NCI-H748 (cell line): ENCODE measurements around the gene EMC8.
A peak's percentile ranks its signal among the peaks of the same experiment; 100 is the strongest.
"Not testable (repeated sequence)": the region's sequence is repeated elsewhere in the genome, so short reads cannot be mapped to it uniquely, and the experiment has no call there.

Source experiments
- DNase-seq: peaks from one replicate; lab custom pipeline; 2025; ENCODE audit not compliant: unreplicated experiment; lab: John Stamatoyannopoulos, UW

EMC8 gene

DNA sequence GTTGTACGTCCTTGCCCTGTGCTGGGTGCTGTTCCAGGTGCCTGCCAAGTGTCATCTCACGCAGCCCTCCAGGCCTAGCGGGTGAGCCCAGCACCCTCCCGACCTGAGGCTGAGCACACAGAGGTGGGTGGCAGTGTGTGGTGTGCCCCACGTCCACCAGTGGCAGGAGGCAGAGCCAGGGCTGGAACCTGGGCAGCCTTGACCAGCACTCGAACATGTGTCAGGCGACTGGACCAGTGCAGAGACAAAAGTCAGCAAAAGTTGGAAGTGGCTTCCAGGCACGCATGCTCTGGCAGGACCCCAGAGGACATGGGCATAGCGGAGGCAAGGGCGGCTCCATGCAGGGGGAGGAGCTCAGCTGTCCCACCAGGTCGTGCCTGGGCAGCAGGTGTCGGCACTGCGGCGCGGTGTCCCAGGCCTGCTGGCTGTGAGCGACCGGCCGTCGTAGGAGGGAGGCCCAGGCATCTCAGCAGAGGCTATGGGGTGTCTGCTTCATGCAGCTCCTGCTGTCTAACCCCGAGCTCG, 35.9 kb upstream of the EMC8 start:
- DNase-seq, result no peak

- DNase-seq, result no peak
Measured at GRCh38 chr16:85834741-85835140, 35.4 kb upstream of the EMC8 start.

DNA sequence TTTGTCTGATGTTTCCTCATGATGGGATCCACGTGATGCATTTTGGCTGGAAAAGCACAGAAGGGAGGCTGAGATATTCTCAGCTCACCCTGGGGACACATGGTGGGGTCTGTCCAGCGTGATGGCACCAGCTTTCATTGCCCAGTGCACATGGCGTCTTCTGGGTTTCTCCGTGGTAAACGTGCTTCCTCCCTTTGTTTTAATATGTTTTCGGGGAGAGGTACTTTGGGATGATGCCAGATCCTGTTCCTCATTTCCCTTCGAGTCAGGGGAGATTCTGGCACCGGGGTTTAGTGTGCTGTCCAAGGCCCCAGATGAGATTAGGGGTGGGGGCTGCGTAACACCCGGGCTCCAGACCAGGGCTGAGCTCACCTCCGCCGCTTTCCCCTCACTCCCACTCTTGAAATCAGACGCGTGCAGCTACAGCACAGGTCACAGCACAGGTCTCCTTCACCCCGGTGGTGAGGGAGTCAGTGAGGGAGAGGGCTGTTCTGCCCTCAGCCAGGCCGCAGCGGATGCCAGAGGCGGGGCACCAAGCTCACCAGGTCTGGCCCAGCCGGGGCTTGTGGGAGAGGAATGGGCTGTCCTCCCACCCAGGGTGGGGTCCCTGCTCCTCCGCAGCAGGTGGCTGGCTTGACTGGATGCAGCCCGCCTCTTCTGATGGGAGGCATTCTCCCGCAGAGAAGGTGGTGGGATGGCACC, 34.0 kb upstream of the EMC8 start:
- no peak for DNase-seq

- no peak for DNase-seq
Measured at GRCh38 chr16:85832570-85833218, 33.4 kb upstream of the EMC8 start.

DNA sequence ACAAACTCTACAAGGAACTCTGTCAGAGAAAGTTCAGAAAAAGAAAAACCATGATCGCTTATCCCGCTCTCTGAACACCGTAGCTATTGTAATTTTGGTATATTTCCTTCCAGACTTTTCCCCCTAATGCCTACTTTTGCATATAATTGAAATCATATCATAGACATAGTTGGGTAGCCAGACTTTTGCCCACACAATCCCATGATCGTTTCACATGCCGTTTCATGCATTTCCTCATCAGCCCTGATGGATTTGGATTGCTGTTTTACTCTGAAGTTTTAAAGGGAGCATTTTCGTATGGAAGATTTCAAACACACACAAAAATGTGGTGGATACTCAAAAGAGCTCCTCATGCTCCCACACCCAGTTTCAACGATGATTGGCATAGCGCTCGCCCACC, 31.5 kb upstream of the EMC8 start:
- no peak for DNase-seq

DNA sequence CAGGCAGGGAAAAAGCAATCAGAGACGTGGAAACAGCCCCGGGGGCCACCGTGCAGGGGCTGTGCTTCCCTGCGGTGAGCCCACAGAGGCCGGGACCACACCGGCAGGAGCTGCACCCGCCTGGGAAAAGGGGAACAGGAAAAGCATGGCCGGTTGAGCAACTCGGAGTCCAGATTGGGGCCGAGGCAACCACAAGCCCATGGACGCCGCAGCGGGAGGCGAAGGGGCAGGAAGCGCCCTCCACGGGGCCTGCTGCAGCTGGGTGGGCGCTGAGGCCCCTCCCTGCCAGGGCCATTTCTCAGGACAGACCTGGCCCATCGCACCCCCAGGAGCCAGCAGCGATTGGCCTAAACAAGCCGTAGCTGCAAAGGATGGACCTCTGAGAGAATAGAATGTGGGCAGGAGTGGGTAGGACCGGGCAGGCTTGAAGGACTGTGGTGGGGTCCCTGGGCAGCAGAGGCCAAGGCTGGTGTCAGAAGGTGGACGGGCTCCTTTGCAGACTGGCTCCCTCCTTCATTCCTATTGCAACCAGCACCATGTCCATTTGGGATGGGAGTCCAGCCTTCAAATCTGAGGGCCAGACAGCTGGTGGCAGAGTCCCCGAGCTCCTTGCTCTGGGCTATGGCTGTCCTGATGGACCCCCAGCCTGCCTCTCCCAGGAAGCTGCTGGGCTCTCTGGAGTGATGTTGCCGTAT, 30.6 kb upstream of the EMC8 start:
- no peak for DNase-seq

- DNase-seq, result no peak
Measured at GRCh38 chr16:85829171-85829719, 29.9 kb upstream of the EMC8 start.

- DNase-seq, result no peak
Measured at GRCh38 chr16:85828166-85828565, 28.8 kb upstream of the EMC8 start.

GRCh38 chr16:85826686-85827247, 27.4 kb upstream of the EMC8 start:
- no peak for DNase-seq

DNA sequence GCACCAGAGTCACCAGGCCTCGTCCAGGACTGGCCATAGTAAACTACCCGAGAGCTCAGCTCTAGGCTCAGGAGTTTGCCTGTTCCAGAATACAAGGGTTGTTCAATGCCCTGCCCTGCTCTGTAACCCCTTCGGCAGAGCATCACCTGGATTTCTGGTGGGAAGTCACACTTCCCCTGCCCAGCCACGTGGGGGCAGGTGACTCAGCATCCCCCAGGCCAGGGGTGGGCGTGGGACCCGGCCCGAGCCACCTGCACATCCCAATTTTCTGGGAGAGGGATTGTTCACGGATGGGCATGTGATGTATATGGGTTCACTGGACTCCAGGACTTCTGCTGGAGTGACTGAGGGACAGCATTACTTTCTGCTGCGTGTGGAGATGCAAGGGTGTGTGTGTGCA, 26.0 kb upstream of the EMC8 start:
- no peak for DNase-seq

GRCh38 chr16:85824161-85825135, 25.1 kb upstream of the EMC8 start:
- DNase-seq, result no peak

GRCh38 chr16:85823328-85823920, 24.1 kb upstream of the EMC8 start:
- DNase-seq, result no peak

- no peak for DNase-seq
Measured at GRCh38 chr16:85822145-85822544, 22.8 kb upstream of the EMC8 start.

- peak; percentile 60 for DNase-seq
Measured at GRCh38 chr16:85821390-85822135, 22.2 kb upstream of the EMC8 start.

- DNase-seq, result no peak
Measured at GRCh38 chr16:85820604-85821372, 21.4 kb upstream of the EMC8 start.

GRCh38 chr16:85819771-85820170, 20.4 kb upstream of the EMC8 start:
- DNase-seq, result no peak

GRCh38 chr16:85819245-85819644, 19.9 kb upstream of the EMC8 start:
- DNase-seq, result peak; percentile 63

DNA sequence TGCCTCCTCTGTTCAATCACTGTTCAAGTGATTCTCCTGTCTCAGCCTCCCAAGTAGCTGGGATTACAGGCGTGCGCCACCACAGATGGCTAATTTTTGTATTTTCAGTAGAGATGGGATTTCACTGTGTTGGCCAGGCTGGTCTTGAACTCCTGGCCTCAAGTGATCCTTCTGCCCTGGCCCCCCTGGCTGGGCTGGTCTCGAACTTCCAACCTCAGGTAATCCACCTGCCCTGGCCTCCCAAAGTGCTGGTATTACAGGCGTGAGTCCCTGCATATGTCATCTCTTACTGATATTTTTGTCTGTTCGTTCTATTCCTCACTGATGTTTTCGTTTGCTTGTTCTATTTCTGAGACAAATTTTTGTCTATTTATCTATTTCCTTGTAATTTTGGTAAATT, 17.9 kb upstream of the EMC8 start:
- DNase-seq, result not testable (repeated sequence)
